K562 (cell line): Measurements from ENCODE around the gene HOXC5. TPM values are rescaled to one million over a fixed set of nuclear protein-coding genes. Genes with fewer than 3 reads are reported as not detected.

ENCODE experiments used
- ATAC-seq: fragments of 200-7000 bp; cut with Tn5 transposase; 3 replicates; pipeline ENCODE4 v1.9.1; 2020; ENCODE audit warnings: moderate library complexity
- BruUV-seq: library from RNA; stranded (reverse); fragments of 400-500 nt; replicated peaks from 2 replicates; lab custom pipeline; 2021; lab: Mats Ljungman, UMichigan
- CTCF ChIA-PET: fragments of 300-600 bp; formaldehyde crosslinking; extraction: SDS; loops from one replicate; lab custom pipeline; 2021; ENCODE audit warnings: low intra/inter-chr PET ratio; lab: Yijun Ruan, JAX
- POLR2A ChIA-PET: fragments of 300-600, 350-650 bp; sonication (Branson Sonifier 250); formaldehyde crosslinking; extraction: SDS; loops from one replicate; lab custom pipeline; 2021; ENCODE audit warnings: antibody characterized with exemption, inconsistent platforms; lab: Yijun Ruan, JAX
- DNase-seq, 4 experiments: peaks; one replicate each; pipeline versions ENCODE4 v3.0.0 to v3.0.0-alpha.2; 2011 to 2018; ENCODE audit warnings: low spot score in 3 of 4, mixed read lengths in 3 of 4; ENCODE audit errors: extremely low read depth in 1 of 4
- FAIRE-seq: peaks from 2 replicates; lab custom pipeline; 2011; peaks lifted over from hg19 to GRCh38; lab: Jason Lieb, UNC
- H2AFZ ChIP-seq: 2 replicates; pipeline ENCODE4 v1.6.0; 2011; ENCODE audit warnings: low read depth, low read length, control low read depth, inconsistent platforms
- H3K27ac ChIP-seq: fragments of 200-600 bp; 3 replicates; pipeline ENCODE4 v1.8.0; 2011; ENCODE audit warnings: low read depth, mild to moderate bottlenecking, control low read depth, inconsistent platforms, low read length, moderate library complexity, mixed read lengths; ENCODE audit errors: extremely low read depth
- H3K27me3 ChIP-seq, 2 experiments: fragments of 300-600 bp in 1 of 2; 2 replicates in 1 of 2; 3 replicates in 1 of 2; pipeline versions ENCODE4 v1.6.0 to v1.8.0; 2011; ENCODE audit warnings: inconsistent platforms in 2 of 2, low read length in 2 of 2, mild to moderate bottlenecking in 1 of 2, mixed read lengths in 1 of 2, moderate library complexity in 1 of 2; ENCODE audit not compliant: control insufficient read depth in 2 of 2, insufficient read depth in 2 of 2
- H3K36me3 ChIP-seq: fragments of 300-600 bp; 3 replicates; pipeline ENCODE4 v1.8.0; 2011; ENCODE audit warnings: mild to moderate bottlenecking, low read length, inconsistent platforms; ENCODE audit not compliant: control insufficient read depth, insufficient read depth
- H3K4me1 ChIP-seq, 2 experiments: fragments of 200-600 bp in 1 of 2; replicated peaks in 1 of 2; 2 replicates in 1 of 2; 3 replicates in 1 of 2; pipeline versions ENCODE4 v1.5.1 to v1.8.0; 2011; ENCODE audit warnings: inconsistent platforms in 2 of 2, low read length in 2 of 2, mild to moderate bottlenecking in 1 of 2, mixed read lengths in 1 of 2, moderate library complexity in 1 of 2; ENCODE audit not compliant: control insufficient read depth in 2 of 2, insufficient read depth in 2 of 2
- H3K4me2 ChIP-seq: 2 replicates; pipeline ENCODE4 v1.6.1; 2011; ENCODE audit warnings: low read length, control low read depth, inconsistent platforms, mixed read lengths; ENCODE audit not compliant: insufficient read depth
- H3K4me3 ChIP-seq: fragments of 200-600 bp; sonication (generic), shearing (Covaris generic); 2 replicates; pipeline ENCODE4 v1.5.1; 2016; ENCODE audit warnings: control low read depth, inconsistent platforms
- H3K79me2 ChIP-seq: fragments of 200-600 bp; 3 replicates; pipeline ENCODE4 v1.8.0; 2011; ENCODE audit warnings: low read length, inconsistent platforms; ENCODE audit not compliant: control insufficient read depth, insufficient read depth
- H3K9ac ChIP-seq, 2 experiments: 2 replicates each; pipeline versions ENCODE4 v1.6.0 to v1.6.1; 2011; ENCODE audit warnings: low read depth in 2 of 2, low read length in 2 of 2, control low read depth in 1 of 2, inconsistent platforms in 1 of 2, mild to moderate bottlenecking in 1 of 2, mixed read lengths in 1 of 2; ENCODE audit not compliant: insufficient read depth in 1 of 2
- H3K9me1 ChIP-seq: one replicate; pipeline ENCODE4 v1.6.0; 2011; ENCODE audit warnings: inconsistent platforms, mild to moderate bottlenecking, low read length, moderate library complexity; ENCODE audit not compliant: control insufficient read depth, insufficient read depth
- H3K9me3 ChIP-seq: replicated peaks from 2 replicates; pipeline ENCODE4 v1.5.1; 2011; ENCODE audit warnings: low read depth, low read length, inconsistent platforms; ENCODE audit not compliant: control insufficient read depth, insufficient read depth
- H4K20me1 ChIP-seq: replicated peaks from 2 replicates; pipeline ENCODE4 v1.6.1; 2011; ENCODE audit warnings: low read length, inconsistent platforms, mixed read lengths; ENCODE audit not compliant: control insufficient read depth, insufficient read depth
- LEF1 ChIP-seq: fragments of 450-650 bp; IDR thresholded peaks from 2 replicates; pipeline ENCODE4 v1.6.1; 2016; ENCODE audit warnings: mild to moderate bottlenecking
- MTF1 ChIP-seq: fragments of 250-450 bp; sonication (Bioruptor Pico); IDR thresholded peaks from 2 replicates; pipeline ENCODE4 v1.9.0; 2021; ENCODE audit warnings: moderate library complexity, mild to moderate bottlenecking, inconsistent platforms, borderline replicate concordance
- PCBP1 ChIP-seq: fragments of 200-400 bp; formaldehyde crosslinking; IDR thresholded peaks from 2 replicates; pipeline ENCODE4 v1.6.1; 2018; ENCODE audit warnings: mild to moderate bottlenecking, low read depth, low read length; ENCODE audit not compliant: poor library complexity, severe bottlenecking
- WGBS: fragments of 100-300 bp; shearing (Covaris generic); methylation state at CpG from one replicate; pipeline ENCODE4 v1.1.6; 2016; ENCODE audit warnings: low coverage, mixed read lengths; ENCODE audit not compliant: insufficient coverage; ENCODE audit errors: missing lambda C conversion rate; 5-methylcytosine and 5-hydroxymethylcytosine counted together
- in situ Hi-C: fragments of 300-500 bp; cut with MboI; formaldehyde crosslinking; loops from 4 replicates; pipeline ENCODE4 v1.15.0; 2018; ENCODE audit warnings: inconsistent platforms, mixed read lengths
- intact Hi-C: fragments of 100-400 bp; cut with micrococcal nuclease; formaldehyde crosslinking; loops from 2 replicates; pipeline ENCODE4 v1.14.2; 2022
- polyA plus RNA-seq, 8 experiments: library from polyadenylated mRNA; depleted of rRNA in 4 of 8; stranded (reverse) in 5 of 8; unstranded in 3 of 8; fragments of >200 nt; fragmentation: Nextera tagmentation in 2 of 8; fragmentation: Illumina TruSeq in 1 of 8; extraction: Ambion mirVana in 2 of 8; extraction: Trizol in 1 of 8; gene quantifications; 2 replicates each; pipeline versions ENCODE4 v1.2.1 to v1.2.3, GENCODE V29; 2011 to 2014; ENCODE audit warnings: inconsistent platforms in 1 of 8, missing spikeins in 1 of 8
- total RNA-seq, 7 experiments: library from RNA; depleted of rRNA in 6 of 7; stranded (reverse); fragments of >200 nt in 6 of 7; fragmentation: Illumina TruSeq in 2 of 7; extraction: Trizol in 2 of 7; gene quantifications; 2 replicates each; pipeline versions ENCODE4 v1.2.1 to v1.2.3, GENCODE V29; 2011 to 2021; ENCODE audit warnings: low replicate concordance in 1 of 7

The HOXC5 gene
- total and polyA plus RNA-seq, 9 of the 15 experiments (the other 6 are each of a cell fraction or from before 2014, with no cell fraction given) = 0.10 to 0.44 (median 0.18) TPM; not detected in 4

- TF ChIP-seq LEF1 = no peak
Measured at GRCh38 chr12:54032086-54032619, 697 bp upstream of the HOXC5 start (continued).

GRCh38 chr12:54033106-54033979 is 493 bp downstream of the HOXC5 start:
- H3K4me1 ChIP-seq = peaks cover 0 to 28% of the 10 kb centered on the region in 2 experiments; a peak in 2 of 5 replicates
- no peaks in the 10 kb centered on the region for H3K79me2 ChIP-seq
- H3K4me2 ChIP-seq = no peak overlapping the region
- 67% methylated on average over 30 of the region's 61 CpGs for WGBS
- in situ Hi-C loops (no loop called here), intact Hi-C loops (loop anchor here (2.0 kb wide), 1 partner anchor 27 kb away; no protein-coding TSS in a partner anchor)
- no peak for FAIRE-seq
- no TSS peak for BruUV-seq
- H3K36me3 ChIP-seq = peaks cover 2% of the 10 kb centered on the region; the same call in 1 of the 3 replicates
- H3K9me1 ChIP-seq = no peaks in the 10 kb centered on the region
- H3K9ac ChIP-seq = no peak overlapping the region
- H3K9me3 ChIP-seq = no peaks in the 10 kb centered on the region
- ChIA-PET CTCF (interaction anchor here (0.5 to 2.6 kb wide), 14 partner anchors 28 to 478 kb away, joined by 3 to 36 read pairs (median 5); no protein-coding TSS in a partner anchor), POLR2A (interaction anchor here (0.7 kb wide), 1 partner anchor 16 kb away, joined by 6 read pairs; no protein-coding TSS in a partner anchor)
- no peak for DNase-seq
- no peak overlapping the region for H2AFZ ChIP-seq
- H3K27me3 ChIP-seq = 0 out of 5 replicates have a peak, but pooled peaks cover 2 to 4% of the 10 kb centered on the region in 2 experiments
- TF ChIP-seq PCBP1 (peak; percentile 37), MTF1 (CRISPR knock-in tag) (no peak)
- H3K27ac ChIP-seq = no peak overlapping the region
- no peaks in the 10 kb centered on the region for H4K20me1 ChIP-seq
- ATAC-seq = no peak
- no peak overlapping the region for H3K4me3 ChIP-seq
